MG63 (cell line): ENCODE data around the gene AS3MT. TPM values are rescaled to one million over a fixed set of nuclear protein-coding genes. Genes with fewer than 3 reads are reported as not detected.

Experiments used
- DNase-seq: peaks from one replicate; pipeline ENCODE4 v3.0.0-alpha.2; 2020
- H3K27me3 ChIP-seq: fragments of 250-450 bp; sonication (Bioruptor Pico); 2 replicates; pipeline ENCODE4 v1.5.1; 2020; ENCODE audit warnings: mild to moderate bottlenecking, moderate library complexity
- H3K36me3 ChIP-seq: fragments of 250-450 bp; sonication (Bioruptor Pico); 2 replicates; pipeline ENCODE4 v1.5.1; 2020; ENCODE audit warnings: mild to moderate bottlenecking, moderate library complexity
- H3K4me3 ChIP-seq: fragments of 250-450 bp; sonication (Bioruptor Pico); 2 replicates; pipeline ENCODE4 v1.5.1; 2020; ENCODE audit warnings: mild to moderate bottlenecking, moderate library complexity
- H3K9me3 ChIP-seq: fragments of 250-450 bp; sonication (Bioruptor Pico); 2 replicates; pipeline ENCODE4 v1.5.1; 2020; ENCODE audit warnings: mild to moderate bottlenecking, moderate library complexity
- total RNA-seq: library from RNA; depleted of rRNA; stranded (reverse); fragments of >200 nt; shearing (Covaris generic); gene quantifications from 2 replicates; pipeline ENCODE4 v1.2.3, GENCODE V29; 2014; ENCODE audit warnings: low replicate concordance; rRNA removed

Gene AS3MT
- total RNA-seq, 1 experiment from 2014 or later: 1.7 TPM

DNA sequence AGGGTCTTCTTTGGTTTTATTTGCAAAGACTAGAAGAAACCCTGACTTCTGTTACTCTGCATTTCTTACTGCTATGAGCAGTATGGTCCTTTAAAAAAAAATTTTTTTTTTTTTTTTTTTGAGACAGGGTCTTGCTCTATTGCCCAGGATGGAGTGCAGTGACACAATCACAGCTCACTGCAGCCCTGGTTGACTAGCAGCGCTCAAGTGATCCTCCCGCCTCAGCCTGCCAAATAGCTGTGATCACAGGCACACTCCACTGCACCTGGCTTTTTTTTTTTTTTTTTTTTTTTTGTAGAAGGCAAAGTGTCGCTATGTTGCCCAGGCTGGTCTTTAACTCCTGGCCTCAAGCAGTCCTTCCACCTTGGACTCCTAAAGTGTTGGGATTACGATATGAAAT lies 66.2 kb downstream of the AS3MT start:
- H3K4me3 ChIP-seq: no peak overlapping the region
- no peaks in the 10 kb centered on the region for H3K36me3 ChIP-seq
- H3K27me3 ChIP-seq: no peaks in the 10 kb centered on the region
- no peaks in the 10 kb centered on the region for H3K9me3 ChIP-seq
- DNase-seq: no peak

- H3K4me3 ChIP-seq: no peak overlapping the region
These were observed 66.8 kb downstream of the AS3MT start for GRCh38 chr10:102935939-102936605.

DNA sequence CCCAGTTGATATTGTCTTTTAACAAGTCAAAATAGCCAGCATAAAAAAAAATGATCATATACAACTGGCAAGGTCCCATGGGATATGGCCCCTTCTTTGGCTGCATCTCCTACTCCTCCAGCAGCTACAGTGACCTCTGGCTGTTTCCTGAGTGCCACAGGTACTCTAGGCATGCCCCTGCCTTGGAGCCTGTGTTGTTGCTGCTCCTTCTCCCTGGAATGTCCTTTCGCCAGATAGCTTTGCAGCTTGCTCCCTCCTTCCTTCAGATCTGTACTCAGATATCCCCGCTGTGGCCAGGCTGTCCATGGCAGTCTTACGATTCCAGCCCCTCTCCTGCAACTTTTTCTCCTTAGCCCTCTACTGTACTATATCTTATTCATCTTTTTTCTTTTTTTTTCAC lies 72.1 kb downstream of the AS3MT start:
- no peaks in the 10 kb centered on the region for H3K9me3 ChIP-seq
- no peak for DNase-seq
- no peaks in the 10 kb centered on the region for H3K36me3 ChIP-seq
- no peaks in the 10 kb centered on the region; the same call in 1 of the 2 replicates for H3K27me3 ChIP-seq
- no peak overlapping the region for H3K4me3 ChIP-seq

More at GRCh38 chr10:102935939-102936605, 66.8 kb downstream of the AS3MT start:
- no peaks in the 10 kb centered on the region for H3K9me3 ChIP-seq
- no peaks in the 10 kb centered on the region for H3K27me3 ChIP-seq
- no peaks in the 10 kb centered on the region for H3K36me3 ChIP-seq
- no peak for DNase-seq

DNA sequence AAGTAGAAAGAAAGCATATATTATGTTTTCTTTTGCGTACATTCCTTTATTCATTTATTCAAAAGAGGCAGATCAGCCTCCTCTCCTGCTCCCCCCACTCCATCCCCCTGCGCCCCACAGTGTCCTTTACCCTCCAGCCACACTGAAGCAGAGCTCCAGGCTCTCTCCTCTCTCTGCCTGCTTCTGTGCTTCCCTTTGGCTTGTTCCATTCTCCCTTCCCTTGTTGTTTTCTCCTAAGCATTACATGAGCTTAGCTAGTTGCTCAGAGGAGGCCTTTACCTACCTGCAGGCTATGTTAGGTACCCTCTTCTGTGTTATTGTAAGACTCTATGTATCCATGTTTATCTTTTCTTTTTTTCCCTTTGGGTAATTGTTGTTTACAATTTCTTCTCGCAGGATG lies 76.2 kb downstream of the AS3MT start:
- H3K4me3 ChIP-seq: no peak overlapping the region
- H3K27me3 ChIP-seq: no peaks in the 10 kb centered on the region; the same call in 1 of the 2 replicates
- no peak for DNase-seq

GRCh38 chr10:102945962-102946361 lies 76.7 kb downstream of the AS3MT start:
- H3K36me3 ChIP-seq: no peaks in the 10 kb centered on the region
- DNase-seq: no peak
- H3K4me3 ChIP-seq: no peak overlapping the region
- no peaks in the 10 kb centered on the region; the same call in 1 of the 2 replicates for H3K27me3 ChIP-seq
- H3K9me3 ChIP-seq: no peaks in the 10 kb centered on the region

More for the DNA sequence above, 76.2 kb downstream of the AS3MT start:
- Histone ChIP-seq H3K36me3 (no peaks in the 10 kb centered on the region), H3K9me3 (no peaks in the 10 kb centered on the region)

DNA sequence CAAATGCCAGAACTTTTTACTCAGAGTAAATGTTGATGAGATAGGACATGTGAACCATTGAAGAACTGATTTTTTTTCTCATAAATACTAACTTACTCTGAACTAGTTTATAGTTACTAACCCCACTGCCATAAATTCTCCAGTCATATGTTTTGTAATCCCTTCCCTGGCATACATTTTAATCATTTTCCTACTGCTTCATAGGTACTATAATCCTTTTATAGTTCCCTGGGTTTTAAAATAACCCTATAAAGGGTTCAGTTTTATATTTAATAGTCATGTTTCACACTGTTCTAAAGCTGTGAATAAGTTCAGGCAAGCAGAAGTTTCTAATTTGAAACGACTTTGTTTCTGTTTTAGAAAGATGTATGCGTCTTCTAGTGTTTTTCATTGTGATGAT lies 77.7 kb downstream of the AS3MT start:
- no peak overlapping the region for H3K4me3 ChIP-seq
- no peaks in the 10 kb centered on the region for H3K9me3 ChIP-seq
- no peaks in the 10 kb centered on the region for H3K36me3 ChIP-seq
- no peak for DNase-seq
- no peaks in the 10 kb centered on the region; the same call in 1 of the 2 replicates for H3K27me3 ChIP-seq

DNA sequence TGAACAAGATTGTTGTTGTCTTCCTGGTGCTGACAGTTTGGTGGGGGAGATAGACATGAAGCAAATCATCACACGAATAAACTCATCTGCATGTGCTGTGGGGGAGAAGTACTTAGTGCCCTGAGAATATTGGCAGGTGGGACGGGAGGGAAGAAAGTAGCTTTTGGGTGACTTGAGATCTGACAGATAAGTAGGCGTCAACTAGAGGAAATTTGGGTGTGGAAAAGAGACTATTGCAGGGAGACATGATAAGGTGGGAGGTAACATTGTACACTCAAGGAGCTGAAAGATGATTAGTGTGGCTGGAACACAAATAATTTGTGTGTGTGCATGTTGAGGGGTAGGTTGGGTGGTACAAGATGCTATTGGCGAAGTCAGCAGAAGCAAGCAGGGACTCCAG lies 78.9 kb downstream of the AS3MT start:
- Histone ChIP-seq H3K27me3 (no peaks in the 10 kb centered on the region; the same call in 1 of the 2 replicates), H3K4me3 (no peak overlapping the region), H3K9me3 (no peaks in the 10 kb centered on the region), H3K36me3 (no peaks in the 10 kb centered on the region)
- no peak for DNase-seq

GRCh38 chr10:102948786-102949185 lies 79.5 kb downstream of the AS3MT start:
- Histone ChIP-seq H3K4me3 (no peak overlapping the region), H3K36me3 (no peaks in the 10 kb centered on the region), H3K9me3 (no peaks in the 10 kb centered on the region), H3K27me3 (no peaks in the 10 kb centered on the region; the same call in 1 of the 2 replicates)
- no peak for DNase-seq

DNA sequence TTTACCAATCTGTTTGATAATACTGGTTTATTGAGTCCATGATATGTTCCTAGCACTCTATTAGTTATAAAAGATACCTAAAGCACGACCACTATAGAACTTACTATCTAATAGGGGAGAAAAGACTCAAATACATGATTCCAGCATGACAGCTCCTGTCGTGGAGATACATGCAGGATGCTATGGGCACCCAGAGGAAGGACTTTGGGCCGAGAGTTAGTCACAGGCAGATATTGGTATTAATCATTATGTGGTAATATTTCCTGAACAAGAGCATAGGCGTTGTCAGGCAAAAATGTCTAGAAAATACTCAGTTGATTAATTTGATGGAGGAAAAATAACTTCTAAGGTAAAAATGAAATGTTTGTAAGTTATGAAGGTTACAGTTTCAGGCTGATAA lies 80.6 kb downstream of the AS3MT start:
- H3K27me3 ChIP-seq: no peaks in the 10 kb centered on the region; the same call in 1 of the 2 replicates
- H3K4me3 ChIP-seq: no peak overlapping the region
- H3K9me3 ChIP-seq: no peaks in the 10 kb centered on the region
- no peak for DNase-seq
- H3K36me3 ChIP-seq: no peaks in the 10 kb centered on the region

DNA sequence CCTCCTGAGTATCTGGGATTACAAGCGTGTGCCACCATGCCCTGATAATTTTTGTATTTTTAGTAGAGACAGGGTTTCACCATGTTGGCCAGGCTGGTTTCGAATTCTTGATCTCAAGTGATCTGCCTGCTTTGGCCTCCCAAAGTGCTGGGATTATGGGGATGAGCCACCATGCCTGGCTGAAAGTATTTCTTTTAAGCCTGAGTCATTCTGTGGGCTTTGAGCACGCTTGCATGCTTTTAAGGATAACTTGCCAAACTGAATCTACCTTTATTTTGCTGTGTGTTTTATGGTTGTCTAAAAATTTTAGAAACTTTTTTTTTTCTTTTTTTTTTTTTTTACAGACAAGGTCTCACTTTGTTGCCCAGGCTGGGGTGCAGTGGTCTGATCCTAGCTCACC lies 82.0 kb downstream of the AS3MT start:
- DNase-seq: peak; percentile 9
- Histone ChIP-seq H3K27me3 (no peaks in the 10 kb centered on the region; the same call in 1 of the 2 replicates), H3K36me3 (no peaks in the 10 kb centered on the region), H3K9me3 (no peaks in the 10 kb centered on the region), H3K4me3 (no peak overlapping the region)

Other genes starting within 250 kb of the AS3MT start
- 27.8 and 40.9 TPM in 2 replicates for gene TRIM8, start 225.0 kb upstream of the AS3MT start, total RNA-seq
- gene ARL3, start 155.1 kb upstream of the AS3MT start, total RNA-seq: 2.3 and 6.6 TPM in 2 replicates
- gene SFXN2, start 154.8 kb upstream of the AS3MT start, total RNA-seq: 0.96 and 6.7 TPM in 2 replicates
- gene WBP1L, start 125.5 kb upstream of the AS3MT start, total RNA-seq: 8.3 and 10.9 TPM in 2 replicates
- gene CYP17A1, start 32.1 kb upstream of the AS3MT start, total RNA-seq: not detected in 2 replicates
- 26.3 and 43.9 TPM in 2 replicates for gene BORCS7, start 15.2 kb upstream of the AS3MT start, total RNA-seq
- gene CNNM2, start 48.8 kb downstream of the AS3MT start, total RNA-seq: 2.0 and 4.9 TPM in 2 replicates